Lower leg skin (tissue), 3 donors: Measurements from ENCODE around the gene NOC4L.

Source experiments
- POLR2A ChIP-seq, 2 donors: fragments of 450-650 bp; IDR thresholded peaks; one replicate each; pipeline ENCODE4 v1.6.1; 2016 to 2017; ENCODE audit warnings: antibody characterized with exemption in 2 of 2, mild to moderate bottlenecking in 1 of 2, moderate library complexity in 1 of 2
- TF ChIP-seq, protein P1 (sequence below), 3 donors: fragments of 450-650 bp; IDR thresholded peaks; one replicate each; pipeline ENCODE4 v1.5.1; 2016; ENCODE audit warnings: antibody characterized with exemption in 3 of 3, mild to moderate bottlenecking in 3 of 3, moderate library complexity in 2 of 3

DNA sequence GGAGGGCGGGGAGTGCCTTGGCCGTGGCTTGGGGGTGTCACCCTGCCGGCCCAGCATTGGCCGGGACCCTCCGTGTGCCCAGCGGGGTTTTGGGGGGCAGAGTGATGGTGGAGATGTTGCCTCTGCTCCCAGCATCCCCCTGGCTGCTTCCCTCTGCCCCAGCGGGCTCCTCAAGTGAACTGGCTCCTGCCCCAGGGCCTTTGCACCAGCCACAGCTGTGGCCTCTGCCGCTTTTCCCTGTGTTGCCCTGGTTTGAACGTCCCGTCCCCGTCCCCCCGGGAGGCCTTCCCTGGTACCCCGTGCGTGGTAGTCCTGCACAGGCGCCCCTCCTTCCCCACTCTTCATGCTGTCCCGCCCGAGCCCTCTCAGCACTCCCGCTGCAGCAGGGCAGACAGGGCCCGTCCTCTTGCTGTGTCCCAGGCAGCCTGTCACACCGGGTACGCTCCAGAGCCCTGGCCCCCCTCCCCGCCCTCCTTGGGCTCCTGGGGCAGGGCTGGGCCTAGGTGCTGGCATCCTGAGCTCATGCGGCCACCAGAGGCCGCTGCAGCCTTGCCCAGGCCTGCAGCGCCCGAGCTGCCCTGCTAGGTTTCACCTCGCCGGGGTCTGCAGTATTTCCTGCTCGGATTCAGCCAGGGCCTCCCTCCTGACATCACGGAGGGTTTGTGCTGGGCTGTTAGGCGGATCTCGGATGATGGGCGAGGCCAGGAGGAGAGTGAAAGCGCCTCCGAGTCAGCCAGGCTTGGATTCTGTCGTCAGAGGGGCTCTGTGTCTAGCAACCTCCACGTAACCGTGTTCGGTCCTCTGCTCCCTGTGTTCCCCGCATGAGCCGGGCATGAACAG, 9.5 kb downstream of the NOC4L start:
- TF ChIP-seq, protein P1, sequence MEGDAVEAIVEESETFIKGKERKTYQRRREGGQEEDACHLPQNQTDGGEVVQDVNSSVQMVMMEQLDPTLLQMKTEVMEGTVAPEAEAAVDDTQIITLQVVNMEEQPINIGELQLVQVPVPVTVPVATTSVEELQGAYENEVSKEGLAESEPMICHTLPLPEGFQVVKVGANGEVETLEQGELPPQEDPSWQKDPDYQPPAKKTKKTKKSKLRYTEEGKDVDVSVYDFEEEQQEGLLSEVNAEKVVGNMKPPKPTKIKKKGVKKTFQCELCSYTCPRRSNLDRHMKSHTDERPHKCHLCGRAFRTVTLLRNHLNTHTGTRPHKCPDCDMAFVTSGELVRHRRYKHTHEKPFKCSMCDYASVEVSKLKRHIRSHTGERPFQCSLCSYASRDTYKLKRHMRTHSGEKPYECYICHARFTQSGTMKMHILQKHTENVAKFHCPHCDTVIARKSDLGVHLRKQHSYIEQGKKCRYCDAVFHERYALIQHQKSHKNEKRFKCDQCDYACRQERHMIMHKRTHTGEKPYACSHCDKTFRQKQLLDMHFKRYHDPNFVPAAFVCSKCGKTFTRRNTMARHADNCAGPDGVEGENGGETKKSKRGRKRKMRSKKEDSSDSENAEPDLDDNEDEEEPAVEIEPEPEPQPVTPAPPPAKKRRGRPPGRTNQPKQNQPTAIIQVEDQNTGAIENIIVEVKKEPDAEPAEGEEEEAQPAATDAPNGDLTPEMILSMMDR (IDR thresholded peaks at IDR 0.05) = peak in 1 of 3 donors; percentile 69
- no peak for TF ChIP-seq POLR2A (IDR thresholded peaks at IDR 0.05)
